HG03520 (cell line): ENCODE data around the gene CTDP1.
A peak's percentile ranks its signal among the peaks of the same experiment; 100 is the strongest.

Source experiments
- ATAC-seq: cut with Tn5 transposase; IDR thresholded peaks from one replicate; pipeline ENCODE4 v1.9.1; 2021; ENCODE audit warnings: mild to moderate bottlenecking, moderate library complexity; ENCODE audit not compliant: unreplicated experiment

The CTDP1 gene

DNA sequence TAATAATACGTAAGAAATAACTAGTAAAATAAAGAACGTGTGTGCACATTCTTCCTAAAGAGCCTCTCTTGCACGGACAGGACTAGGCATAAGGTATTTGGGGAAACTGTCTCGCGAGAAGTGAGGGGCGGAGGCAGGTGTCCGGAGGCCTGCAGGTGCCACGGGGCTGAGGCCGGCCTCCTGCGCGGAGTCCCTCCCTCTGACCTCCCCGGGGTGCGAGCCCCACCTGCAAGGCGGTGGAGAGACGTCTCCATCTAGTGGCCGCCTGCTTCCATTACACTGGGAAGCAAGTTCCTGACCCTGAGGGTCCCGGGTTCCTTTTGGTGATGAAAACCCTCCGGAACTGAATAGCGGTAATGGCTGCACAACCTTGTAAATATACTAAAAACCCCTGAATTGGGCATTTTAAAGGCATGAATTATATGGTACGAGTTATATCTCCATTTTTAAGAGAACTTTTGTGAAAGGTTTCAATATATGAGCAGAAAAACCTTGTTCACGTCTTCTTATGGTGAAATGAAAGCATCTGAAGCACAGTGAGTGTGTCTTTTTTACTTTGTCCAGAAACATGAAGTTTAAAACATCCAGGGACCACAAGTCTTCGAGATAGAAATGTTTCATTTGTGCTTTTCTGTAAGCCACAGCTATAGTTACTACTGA is 35.5 kb upstream of the CTDP1 start:
- peak; percentile 92 for ATAC-seq

- no peak for ATAC-seq
These were observed 34.9 kb upstream of the CTDP1 start for GRCh38 chr18:79644666-79645057.

GRCh38 chr18:79645291-79645983 is 34.2 kb upstream of the CTDP1 start:
- no peak for ATAC-seq

- ATAC-seq = no peak
These were observed 32.3 kb upstream of the CTDP1 start for GRCh38 chr18:79647307-79647706.

DNA sequence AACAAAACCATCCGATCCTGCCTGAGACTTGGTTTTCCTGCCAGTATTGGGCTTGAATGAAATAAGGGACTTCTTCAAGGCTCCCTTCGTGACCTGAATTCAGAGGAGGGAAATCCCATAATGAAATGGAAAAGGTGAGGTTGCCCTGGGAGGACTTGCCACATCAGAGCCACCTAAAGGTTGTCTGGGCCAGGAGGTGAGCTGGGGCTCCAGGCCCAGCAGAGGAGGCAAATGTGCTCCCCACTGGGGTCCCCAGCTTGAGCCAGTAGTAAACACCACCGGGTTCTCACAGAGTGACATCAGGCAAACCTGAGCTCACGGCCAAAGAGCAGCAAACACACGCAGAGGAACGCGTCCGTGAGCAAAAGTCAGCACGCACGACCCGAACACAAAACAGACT is 28.6 kb upstream of the CTDP1 start:
- ATAC-seq = no peak

DNA sequence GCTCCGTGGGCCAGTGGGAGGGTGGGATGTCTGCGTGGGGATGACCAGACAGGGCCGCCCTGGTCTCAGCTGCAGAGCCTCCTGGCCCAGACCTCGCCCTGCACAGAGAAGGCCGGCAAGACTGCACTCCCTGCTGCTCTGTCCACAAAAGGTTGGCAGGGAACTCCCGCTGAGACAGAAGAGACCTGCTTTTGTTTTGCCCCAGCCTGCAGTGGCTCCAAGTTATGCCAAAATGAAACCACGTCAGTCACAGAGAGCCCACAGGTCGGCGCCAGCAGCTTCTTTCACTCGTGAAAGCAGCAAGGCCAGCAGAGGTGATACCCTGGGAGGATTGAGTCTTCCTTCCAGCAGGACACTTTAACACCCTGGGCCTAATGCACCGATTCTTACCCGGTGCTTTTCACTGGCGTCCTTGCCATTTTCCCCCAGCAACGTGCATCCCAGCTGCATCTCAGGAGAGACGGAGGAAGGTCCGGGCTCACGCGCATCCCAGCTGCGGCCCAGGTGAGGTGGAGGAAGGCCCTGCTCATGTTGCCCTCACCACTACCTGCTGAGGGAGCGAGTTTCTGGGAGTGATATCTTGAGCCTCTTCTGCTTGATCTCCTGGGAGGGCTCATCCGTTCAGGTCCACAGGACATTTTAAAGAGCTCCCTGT is 22.1 kb upstream of the CTDP1 start:
- ATAC-seq = no peak

DNA sequence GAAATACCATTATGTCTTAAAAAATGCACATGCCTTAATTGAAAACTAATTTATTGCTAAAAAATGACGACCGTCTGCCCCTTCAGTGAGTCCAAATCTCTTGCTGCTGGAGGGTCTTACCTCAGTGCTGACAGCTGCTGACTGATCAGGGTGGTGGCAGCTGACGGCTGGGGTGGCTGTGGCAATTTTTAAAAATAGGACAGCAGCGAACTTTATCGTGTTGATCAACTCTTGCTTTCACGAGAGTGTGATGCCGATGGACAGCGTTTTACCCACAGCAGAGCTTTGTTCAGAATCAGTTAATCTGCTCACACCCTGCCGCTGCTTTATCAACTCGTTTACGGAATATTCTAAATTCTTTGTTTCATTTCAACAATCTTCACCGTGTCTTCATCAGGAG is 21.2 kb upstream of the CTDP1 start:
- no peak for ATAC-seq

GRCh38 chr18:79659733-79660132 is 19.9 kb upstream of the CTDP1 start:
- ATAC-seq = no peak

DNA sequence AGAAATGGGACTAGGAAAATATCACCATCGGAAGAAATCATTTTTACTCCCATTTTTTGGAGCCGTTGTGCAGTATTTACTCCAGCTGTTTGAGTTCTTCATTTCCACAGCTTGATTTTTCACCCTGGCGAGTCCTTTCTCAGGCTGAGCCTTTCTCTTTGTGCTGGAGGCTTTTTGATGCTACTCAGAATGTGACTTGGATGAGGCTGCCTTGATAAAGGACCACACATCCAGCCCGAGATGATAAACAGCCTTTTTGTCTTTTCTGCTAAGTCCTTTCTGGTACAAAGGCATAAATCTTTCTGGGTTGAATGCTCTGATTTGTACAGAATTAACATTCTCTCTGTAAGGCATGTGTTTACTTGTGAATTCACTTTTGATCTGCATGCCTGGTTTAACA is 17.6 kb upstream of the CTDP1 start:
- no peak for ATAC-seq

DNA sequence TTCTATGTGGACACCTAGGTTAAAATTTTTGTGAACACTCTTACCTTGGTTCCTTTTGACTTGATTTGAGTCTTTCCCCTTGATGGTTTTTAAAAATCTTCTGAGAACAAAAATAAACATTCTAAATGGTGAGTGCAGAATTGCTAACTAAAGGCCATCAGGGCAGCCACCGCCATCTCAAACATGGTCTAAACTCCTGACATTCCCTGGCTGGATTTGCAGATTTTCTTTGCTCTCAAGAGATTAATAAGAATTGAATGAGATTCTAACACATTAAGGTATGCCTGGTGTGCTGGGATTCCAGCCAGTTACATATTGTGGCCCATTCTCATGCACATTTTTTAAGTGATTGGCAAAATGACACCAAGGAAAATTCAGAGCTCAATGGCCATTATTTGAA is 17.2 kb upstream of the CTDP1 start:
- no peak for ATAC-seq

- ATAC-seq = no peak
These were observed 15.0 kb upstream of the CTDP1 start for GRCh38 chr18:79664525-79665125.

- ATAC-seq = no peak
These were observed 11.4 kb upstream of the CTDP1 start for GRCh38 chr18:79668203-79668602.

DNA sequence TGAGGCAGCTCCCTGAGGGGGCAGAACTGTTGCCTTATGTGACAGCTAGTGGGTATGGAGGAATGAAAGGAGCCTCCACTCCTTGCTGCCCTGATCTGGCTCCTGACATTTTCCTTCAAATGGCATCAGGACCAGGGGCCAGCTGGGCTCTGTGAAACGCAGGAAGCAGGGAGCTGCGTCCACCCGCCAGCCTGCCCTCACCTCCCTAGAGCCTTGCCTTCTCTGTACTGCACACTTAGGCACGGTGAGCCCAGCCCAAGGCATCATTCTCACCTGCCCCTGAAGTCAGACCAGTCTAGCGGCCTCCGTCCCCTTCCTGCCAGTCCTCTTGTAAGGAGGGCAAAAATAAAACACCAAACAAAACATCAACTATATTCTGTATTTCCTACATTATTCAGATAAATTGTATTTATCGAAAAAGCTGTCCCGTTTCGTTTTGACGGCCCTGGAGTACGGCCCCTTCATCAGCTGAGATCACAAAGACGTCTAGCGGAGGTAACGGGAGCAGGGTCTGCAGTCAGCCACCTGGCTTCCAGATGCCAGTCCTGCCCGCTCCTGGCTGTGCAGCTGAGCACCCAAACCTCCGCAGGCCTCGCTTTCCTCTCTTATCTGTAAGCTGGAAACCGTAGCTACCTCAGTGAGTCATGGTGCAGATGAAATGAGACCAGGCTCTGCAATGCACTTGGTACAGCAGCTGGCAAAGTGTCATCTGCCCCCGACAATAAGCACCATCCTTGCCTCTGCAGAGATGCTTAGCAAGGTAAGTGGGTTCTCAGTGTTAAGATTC is 6.9 kb upstream of the CTDP1 start:
- no peak for ATAC-seq

GRCh38 chr18:79677221-79677620 is 2.4 kb upstream of the CTDP1 start:
- ATAC-seq = no peak

- no peak for ATAC-seq
These were observed 1.8 kb upstream of the CTDP1 start for GRCh38 chr18:79677840-79678239.

- ATAC-seq = peak; percentile 89
These were observed 695 bp upstream of the CTDP1 start for GRCh38 chr18:79678665-79679551.

- peak; percentile 1 for ATAC-seq
These were observed 687 bp downstream of the CTDP1 start for GRCh38 chr18:79680100-79680879.

DNA sequence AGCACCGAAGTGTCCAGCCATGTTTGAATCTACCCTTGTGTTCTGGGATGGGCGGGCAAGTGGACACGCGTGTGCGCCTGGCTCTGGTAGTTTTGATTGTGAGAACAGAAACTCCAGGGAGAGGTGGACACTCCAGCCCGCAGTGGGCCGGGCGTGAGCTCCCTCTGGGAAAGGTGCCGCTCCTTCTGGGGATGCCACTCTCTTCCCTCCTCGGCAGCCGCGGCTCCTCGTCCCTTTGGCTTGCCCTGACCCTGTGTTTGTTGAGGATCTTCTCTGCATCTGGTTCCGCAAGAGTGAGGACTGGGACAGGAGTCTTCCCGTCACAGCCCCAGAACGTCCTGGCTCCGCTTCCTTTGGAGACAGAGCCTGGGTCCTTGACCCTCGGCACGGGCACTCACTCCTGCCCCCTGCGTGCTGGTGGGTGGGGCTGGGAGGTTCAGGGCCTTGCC is 1.3 kb downstream of the CTDP1 start:
- no peak for ATAC-seq
